ENCODE results near the gene ADGRL2. TPM values are rescaled to one million over a fixed set of nuclear protein-coding genes. Genes with fewer than 3 reads are reported as not detected.

Gene ADGRL2
- total RNA-seq, 1 donor from 2014 or later: 85.4 TPM

DNA sequence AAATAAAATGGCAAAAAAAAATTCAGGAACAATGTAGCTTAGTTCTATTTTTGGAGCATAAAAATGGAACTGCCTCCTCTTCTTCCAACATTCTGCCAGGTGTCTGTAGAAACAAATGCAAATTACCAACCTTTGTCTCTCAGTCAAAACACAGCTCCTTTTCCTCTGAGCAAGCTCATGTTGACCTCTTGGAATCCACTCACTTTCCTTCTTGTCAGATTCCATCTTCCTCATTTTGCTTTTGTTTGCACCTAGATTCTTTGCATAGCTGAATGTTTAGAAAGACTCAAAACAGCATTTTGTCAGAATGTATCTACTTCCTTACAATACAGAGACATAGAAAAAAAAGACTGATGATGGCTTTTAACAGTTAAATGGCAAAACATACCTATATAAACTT is 178.2 kb downstream of the ADGRL2 start:
- Mint-ChIP-seq H3K27ac (ENCODE audit: unreplicated experiment) (peak overlapping the region; percentile 21), H3K27me3 (ENCODE audit: unreplicated experiment) (no peaks in the 10 kb centered on the region), H3K4me1 (ENCODE audit: unreplicated experiment) (peaks cover 10% of the 10 kb centered on the region), H3K9me3 (ENCODE audit: unreplicated experiment) (no peaks in the 10 kb centered on the region), H3K4me3 (ENCODE audit: unreplicated experiment) (no peak overlapping the region), H3K36me3 (ENCODE audit: low read depth, unreplicated experiment) (no peaks in the 10 kb centered on the region)
- no peak for DNase-seq (ENCODE audit: low spot score)
- TF ChIP-seq CTCF (IDR thresholded peaks at IDR 0.05; ENCODE audit: unreplicated experiment): no peak

GRCh38 chr1:81982523-81982922 is 181.8 kb downstream of the ADGRL2 start:
- DNase-seq (ENCODE audit: low spot score): no peak
- Mint-ChIP-seq H3K9me3 (ENCODE audit: unreplicated experiment) (no peaks in the 10 kb centered on the region), H3K27me3 (ENCODE audit: unreplicated experiment) (no peaks in the 10 kb centered on the region), H3K27ac (ENCODE audit: unreplicated experiment) (no peak overlapping the region), H3K4me3 (ENCODE audit: unreplicated experiment) (no peak overlapping the region), H3K4me1 (ENCODE audit: unreplicated experiment) (peaks cover 10% of the 10 kb centered on the region), H3K36me3 (ENCODE audit: low read depth, unreplicated experiment) (no peaks in the 10 kb centered on the region)
- TF ChIP-seq CTCF (IDR thresholded peaks at IDR 0.05; ENCODE audit: unreplicated experiment): no peak

DNA sequence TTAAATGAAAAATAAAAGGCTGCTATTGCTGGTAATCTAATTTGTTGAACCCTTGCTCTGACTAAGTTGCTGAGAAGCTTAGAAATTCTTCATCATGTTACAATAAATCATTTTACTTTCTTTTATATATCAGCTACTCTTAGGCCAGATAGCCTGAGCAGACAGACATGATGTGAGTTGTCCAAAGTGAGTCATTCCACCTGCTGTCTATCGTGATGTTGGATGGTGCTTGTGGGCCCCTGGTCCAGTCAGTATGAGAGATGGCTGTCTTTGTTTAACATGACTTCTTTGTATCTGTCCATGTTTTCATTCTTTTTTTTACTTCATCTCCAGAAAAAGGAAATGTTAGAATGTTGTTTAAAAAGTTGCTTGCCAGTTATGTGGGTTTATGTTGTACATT is 188.8 kb downstream of the ADGRL2 start:
- Mint-ChIP-seq H3K9me3 (ENCODE audit: unreplicated experiment) (no peaks in the 10 kb centered on the region), H3K4me3 (ENCODE audit: unreplicated experiment) (no peak overlapping the region), H3K36me3 (ENCODE audit: low read depth, unreplicated experiment) (peaks cover 3% of the 10 kb centered on the region), H3K27me3 (ENCODE audit: unreplicated experiment) (no peaks in the 10 kb centered on the region), H3K27ac (ENCODE audit: unreplicated experiment) (no peak overlapping the region), H3K4me1 (ENCODE audit: unreplicated experiment) (no peaks in the 10 kb centered on the region)
- DNase-seq (ENCODE audit: low spot score): no peak
- TF ChIP-seq CTCF (IDR thresholded peaks at IDR 0.05; ENCODE audit: unreplicated experiment): no peak

- H3K36me3 Mint-ChIP-seq (ENCODE audit: low read depth, unreplicated experiment): peaks cover 3% of the 10 kb centered on the region
- no peak overlapping the region for H3K27ac Mint-ChIP-seq (ENCODE audit: unreplicated experiment)
- no peak for TF ChIP-seq CTCF (IDR thresholded peaks at IDR 0.05; ENCODE audit: unreplicated experiment)
- no peaks in the 10 kb centered on the region for H3K4me1 Mint-ChIP-seq (ENCODE audit: unreplicated experiment)
- H3K9me3 Mint-ChIP-seq (ENCODE audit: unreplicated experiment): no peaks in the 10 kb centered on the region
- H3K27me3 Mint-ChIP-seq (ENCODE audit: unreplicated experiment): no peaks in the 10 kb centered on the region
- DNase-seq (ENCODE audit: low spot score): no peak
- H3K4me3 Mint-ChIP-seq (ENCODE audit: unreplicated experiment): no peak overlapping the region
Observed at GRCh38 chr1:81990241-81990640, 189.5 kb downstream of the ADGRL2 start.

DNA sequence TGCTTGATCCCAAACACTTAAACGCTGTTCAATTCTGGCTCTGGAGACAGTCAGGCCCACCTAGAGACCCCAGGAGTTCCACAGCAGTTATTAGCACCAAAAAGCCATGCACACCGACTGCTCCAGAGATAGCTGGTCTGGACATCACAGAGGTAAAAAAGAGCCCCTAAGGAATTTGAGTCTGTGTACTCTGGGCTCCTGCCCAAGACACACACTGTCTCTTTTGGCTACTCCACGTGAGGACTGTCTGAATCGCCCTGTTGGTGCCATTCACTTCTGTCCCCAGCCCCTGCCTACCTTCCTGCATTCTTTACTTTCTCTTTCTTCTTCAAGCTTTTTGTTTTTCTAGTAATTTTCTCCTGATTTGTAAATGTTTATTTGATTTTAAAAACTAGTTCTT is 197.4 kb downstream of the ADGRL2 start:
- Mint-ChIP-seq H3K4me1 (ENCODE audit: unreplicated experiment) (no peaks in the 10 kb centered on the region), H3K36me3 (ENCODE audit: low read depth, unreplicated experiment) (no peaks in the 10 kb centered on the region), H3K9me3 (ENCODE audit: unreplicated experiment) (no peaks in the 10 kb centered on the region), H3K27ac (ENCODE audit: unreplicated experiment) (no peak overlapping the region), H3K27me3 (ENCODE audit: unreplicated experiment) (peaks cover 2% of the 10 kb centered on the region), H3K4me3 (ENCODE audit: unreplicated experiment) (no peak overlapping the region)
- TF ChIP-seq CTCF (IDR thresholded peaks at IDR 0.05; ENCODE audit: unreplicated experiment): no peak
- no peak for DNase-seq (ENCODE audit: low spot score)
